ENCODE measurements around the gene HNRNPC. TPM values are rescaled to one million over a fixed set of nuclear protein-coding genes. Genes with fewer than 3 reads are reported as not detected.

Gene HNRNPC
- total RNA-seq, 4 donors from 2014 or later: 260 to 396 (median 292) TPM

DNA sequence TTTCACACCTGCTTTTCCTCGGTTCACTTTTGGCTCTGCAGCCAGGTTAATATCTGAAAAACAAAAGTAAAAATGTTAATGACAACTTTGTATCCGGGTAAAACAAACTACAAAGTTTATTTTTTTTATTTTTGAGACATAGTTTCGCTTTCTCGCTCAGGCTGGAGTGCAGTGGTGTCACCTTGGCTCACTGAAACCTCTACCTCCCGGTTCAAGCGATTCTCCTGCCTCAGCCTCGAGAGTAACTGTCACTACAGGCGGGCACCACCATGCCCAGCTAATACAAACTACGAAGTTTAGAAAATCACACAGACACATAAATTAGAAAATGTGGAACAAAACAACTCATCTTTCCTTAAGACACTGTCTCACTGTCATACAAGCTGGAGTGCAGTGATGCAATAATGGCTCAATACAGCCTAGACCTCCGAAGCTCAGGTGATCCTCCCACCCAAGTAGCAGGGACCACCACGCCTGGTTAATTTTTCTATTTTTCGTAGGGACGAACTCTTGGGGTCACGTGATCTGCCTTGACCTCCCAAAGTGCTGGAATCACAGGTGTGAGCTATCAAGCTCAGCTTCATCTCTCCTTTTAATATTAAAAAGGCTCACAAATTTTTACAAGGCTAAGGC, 38.1 kb downstream of the HNRNPC start:
- Histone ChIP-seq H3K4me3 (no peak overlapping the region), H3K9me3 (no peaks in the 10 kb centered on the region), H3K27me3 (no peaks in the 10 kb centered on the region), H3K4me1 (peaks cover 31 to 74% (median 58%) of the 10 kb centered on the region in 4 donors), H3K27ac (replicated peaks in 1 of 4) (peak overlapping the region in 1 of 4 donors; percentile 27), H3K36me3 (peaks cover 27 to 81% (median 54%) of the 10 kb centered on the region in 4 donors)
- WGBS: 80% methylated on average over 14 of the region's 14 CpGs
- intact Hi-C loops (cut with DNase I): no loop called here
- TF ChIP-seq EP300 (IDR thresholded peaks at IDR 0.05) (no peak), POLR2AphosphoS5 (IDR thresholded peaks at IDR 0.05) (no peak), POLR2A (IDR thresholded peaks at IDR 0.05; ENCODE audit: low read depth) (no peak)
- TF ChIP-seq, protein P1, sequence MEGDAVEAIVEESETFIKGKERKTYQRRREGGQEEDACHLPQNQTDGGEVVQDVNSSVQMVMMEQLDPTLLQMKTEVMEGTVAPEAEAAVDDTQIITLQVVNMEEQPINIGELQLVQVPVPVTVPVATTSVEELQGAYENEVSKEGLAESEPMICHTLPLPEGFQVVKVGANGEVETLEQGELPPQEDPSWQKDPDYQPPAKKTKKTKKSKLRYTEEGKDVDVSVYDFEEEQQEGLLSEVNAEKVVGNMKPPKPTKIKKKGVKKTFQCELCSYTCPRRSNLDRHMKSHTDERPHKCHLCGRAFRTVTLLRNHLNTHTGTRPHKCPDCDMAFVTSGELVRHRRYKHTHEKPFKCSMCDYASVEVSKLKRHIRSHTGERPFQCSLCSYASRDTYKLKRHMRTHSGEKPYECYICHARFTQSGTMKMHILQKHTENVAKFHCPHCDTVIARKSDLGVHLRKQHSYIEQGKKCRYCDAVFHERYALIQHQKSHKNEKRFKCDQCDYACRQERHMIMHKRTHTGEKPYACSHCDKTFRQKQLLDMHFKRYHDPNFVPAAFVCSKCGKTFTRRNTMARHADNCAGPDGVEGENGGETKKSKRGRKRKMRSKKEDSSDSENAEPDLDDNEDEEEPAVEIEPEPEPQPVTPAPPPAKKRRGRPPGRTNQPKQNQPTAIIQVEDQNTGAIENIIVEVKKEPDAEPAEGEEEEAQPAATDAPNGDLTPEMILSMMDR (IDR thresholded peaks at IDR 0.05): no peak
- DNase-seq (ENCODE audit: extremely low spot score): no peak

DNA sequence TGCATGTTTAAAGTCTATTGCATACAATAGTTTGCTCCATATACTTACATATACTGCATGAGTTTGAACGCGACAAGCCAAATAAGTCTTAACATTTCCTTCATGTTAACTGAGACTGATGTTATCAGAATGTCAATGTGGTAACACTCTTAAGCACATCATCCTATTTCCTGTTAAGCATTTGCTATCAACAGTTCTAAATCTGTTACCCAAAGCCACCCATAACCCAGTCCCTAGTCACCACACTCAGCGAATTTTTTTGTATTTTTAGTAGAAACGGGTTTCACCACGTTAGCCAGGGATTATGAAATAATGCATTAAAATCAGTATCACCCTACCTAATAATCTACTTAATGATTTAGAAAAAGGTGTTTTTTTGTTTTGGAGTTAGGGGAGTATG, 39.4 kb downstream of the HNRNPC start:
- Histone ChIP-seq H3K27ac (replicated peaks in 1 of 4) (no peak overlapping the region), H3K4me1 (peaks cover 19 to 60% (median 46%) of the 10 kb centered on the region in 4 donors), H3K27me3 (no peaks in the 10 kb centered on the region), H3K4me3 (no peak overlapping the region), H3K36me3 (peaks cover 27 to 88% (median 67%) of the 10 kb centered on the region in 4 donors), H3K9me3 (no peaks in the 10 kb centered on the region)
- 69% methylated on average over 5 of the region's 5 CpGs for WGBS
- DNase-seq (ENCODE audit: extremely low spot score): no peak
- intact Hi-C loops (cut with DNase I): no loop called here
- TF ChIP-seq EP300 (IDR thresholded peaks at IDR 0.05) (no peak), POLR2A (IDR thresholded peaks at IDR 0.05; ENCODE audit: low read depth) (no peak), POLR2AphosphoS5 (IDR thresholded peaks at IDR 0.05) (no peak)
- TF ChIP-seq, protein P1 (IDR thresholded peaks at IDR 0.05): no peak

DNA sequence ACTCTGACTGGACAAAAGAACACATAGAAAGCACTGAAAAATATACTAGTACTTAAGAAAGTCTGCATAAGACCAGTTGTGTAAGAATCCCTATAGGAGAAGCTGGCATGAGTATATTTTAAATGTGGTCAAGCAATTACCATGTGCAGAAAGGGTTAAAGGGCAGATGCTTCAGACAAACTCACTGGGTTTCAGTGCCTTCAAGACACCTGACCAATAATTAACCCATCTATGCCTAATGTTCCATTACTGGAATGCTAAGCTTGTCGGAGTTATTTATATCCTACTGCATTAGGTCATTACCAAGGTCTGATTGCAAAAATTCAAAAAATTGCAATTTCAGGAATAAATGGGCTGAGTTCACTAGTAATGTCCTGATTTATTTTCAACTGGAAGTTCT, 41.3 kb downstream of the HNRNPC start:
- intact Hi-C loops (cut with DNase I): no loop called here
- no peaks in the 10 kb centered on the region for H3K27me3 ChIP-seq
- no peaks in the 10 kb centered on the region for H3K9me3 ChIP-seq
- H3K27ac ChIP-seq (replicated peaks in 1 of 4): no peak overlapping the region
- DNase-seq (ENCODE audit: extremely low spot score): no peak
- TF ChIP-seq POLR2A (IDR thresholded peaks at IDR 0.05; ENCODE audit: low read depth): no peak
- TF ChIP-seq EP300 (IDR thresholded peaks at IDR 0.05): no peak
- TF ChIP-seq, protein P1 (IDR thresholded peaks at IDR 0.05): no peak
- TF ChIP-seq POLR2AphosphoS5 (IDR thresholded peaks at IDR 0.05): no peak
- H3K4me3 ChIP-seq: no peak overlapping the region
- WGBS: 82% methylated on average over 1 of the region's 1 CpG
- H3K4me1 ChIP-seq: peaks cover 14 to 60% (median 44%) of the 10 kb centered on the region in 4 donors
- peaks cover 35 to 94% (median 70%) of the 10 kb centered on the region in 4 donors for H3K36me3 ChIP-seq

DNA sequence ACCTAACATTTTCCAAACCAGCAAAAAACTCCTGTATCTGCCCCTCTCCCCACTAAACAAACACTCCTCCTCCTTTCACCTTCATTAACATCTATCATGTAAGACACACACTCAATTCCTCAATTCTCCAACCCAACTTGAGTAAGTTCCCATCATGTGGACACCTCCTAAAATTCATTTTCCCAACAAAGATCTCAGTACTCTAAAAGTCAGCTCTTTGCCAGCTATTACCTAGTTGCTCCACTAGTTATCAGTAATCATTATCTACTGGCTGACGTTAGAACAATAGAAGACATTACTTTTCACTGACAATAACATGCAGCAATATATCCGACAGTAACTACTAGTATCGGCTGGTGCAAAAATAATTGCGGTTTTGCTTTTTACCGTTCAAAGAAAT, 42.1 kb downstream of the HNRNPC start:
- TF ChIP-seq POLR2A (IDR thresholded peaks at IDR 0.05; ENCODE audit: low read depth) (no peak), EP300 (IDR thresholded peaks at IDR 0.05) (no peak), POLR2AphosphoS5 (IDR thresholded peaks at IDR 0.05) (no peak)
- TF ChIP-seq, protein P1 (IDR thresholded peaks at IDR 0.05): no peak
- Histone ChIP-seq H3K4me1 (peaks cover 13 to 59% (median 38%) of the 10 kb centered on the region in 4 donors), H3K4me3 (no peak overlapping the region), H3K27ac (replicated peaks in 1 of 4) (no peak overlapping the region), H3K9me3 (no peaks in the 10 kb centered on the region), H3K27me3 (no peaks in the 10 kb centered on the region), H3K36me3 (peaks cover 42 to 94% (median 70%) of the 10 kb centered on the region in 4 donors)
- no peak for DNase-seq (ENCODE audit: extremely low spot score)
- intact Hi-C loops (cut with DNase I): no loop called here
- 76% methylated on average over 5 of the region's 5 CpGs for WGBS

Measured in esophagus muscularis mucosa (tissue), 4 donors.